Upper lobe of left lung (tissue), 6 donors: Measurements from ENCODE around the gene ANKIB1. TPM values are rescaled to one million over a fixed set of nuclear protein-coding genes. Genes with fewer than 3 reads are reported as not detected.
"Not testable (repeated sequence)": the region's sequence is repeated elsewhere in the genome, so short reads cannot be mapped to it uniquely, and the experiment has no call there.

Source experiments
- ATAC-seq, 2 donors: fragments of 200-7000 bp; cut with Tn5 transposase; one replicate each; pipeline ENCODE4 v1.9.1; 2022; ENCODE audit warnings: mild to moderate bottlenecking in 2 of 2, moderate library complexity in 2 of 2; ENCODE audit not compliant: low FRiP score in 2 of 2
- DNase-seq, 2 donors: peaks; one replicate each; pipeline ENCODE4 v3.0.0-alpha.2; 2019 to 2020
- H3K27ac ChIP-seq, 4 donors: fragments of 200-600 bp; sonication (generic); one replicate each; pipeline ENCODE4 v1.5.1; 2016 to 2019
- H3K27me3 ChIP-seq, 4 donors: fragments of 200-600 bp; sonication (generic); one replicate each; pipeline ENCODE4 v1.5.1; 2017 to 2019
- H3K36me3 ChIP-seq, 4 donors: fragments of 200-600 bp; sonication (generic); one replicate each; pipeline ENCODE4 v1.5.1; 2016 to 2019
- H3K4me1 ChIP-seq, 4 donors: fragments of 200-600 bp; sonication (generic); one replicate each; pipeline ENCODE4 v1.5.1; 2018 to 2019
- H3K4me3 ChIP-seq, 4 donors: fragments of 200-600 bp; sonication (generic); one replicate each; pipeline ENCODE4 v1.5.1; 2017 to 2019; ENCODE audit warnings: mild to moderate bottlenecking in 2 of 4, moderate library complexity in 1 of 4
- H3K9me3 ChIP-seq, 4 donors: fragments of 200-600 bp; sonication (generic); one replicate each; pipeline ENCODE4 v1.5.1; 2018 to 2019
- EP300 ChIP-seq, 4 donors: sonication (generic); formaldehyde crosslinking; IDR thresholded peaks; one replicate each; pipeline ENCODE4 v1.5.1; 2017; ENCODE audit warnings: antibody characterized with exemption in 4 of 4, control low read depth in 2 of 4
- POLR2A ChIP-seq, 4 donors: fragments of 450-650 bp; IDR thresholded peaks; one replicate each; pipeline ENCODE4 v1.5.1; 2016 to 2017; ENCODE audit warnings: antibody characterized with exemption in 4 of 4, mild to moderate bottlenecking in 2 of 4
- POLR2AphosphoS5 ChIP-seq, 2 donors: sonication (generic); formaldehyde crosslinking; IDR thresholded peaks; one replicate each; pipeline ENCODE4 v1.5.1; 2017; ENCODE audit warnings: antibody characterized with exemption in 2 of 2
- WGBS, 2 donors: methylation state at CpG; one replicate each; pipeline ENCODE4 v1.1.5; 2017 to 2018; 5-methylcytosine and 5-hydroxymethylcytosine counted together
- total RNA-seq, 6 donors: library from RNA; depleted of rRNA in 4 of 6; stranded (reverse); fragments of >200 nt in 4 of 6; gene quantifications; one replicate each; pipeline versions ENCODE4 v1.1.0 to v1.2.1, GENCODE V29; 2016 to 2021
- TF ChIP-seq, protein P1 (sequence below), 6 experiments: fragments of 450-650 bp in 4 of 6; fragments of 200-600 bp in 2 of 6; sonication (generic) in 2 of 6; IDR thresholded peaks; one replicate each; pipeline ENCODE4 v1.5.1; 2016 to 2019; ENCODE audit warnings: antibody characterized with exemption in 6 of 6
- donor health status: DM: no; HTN: no; CAD: no; lungs with moderate emphysema.
- donor health status: DM: no; HTN: yes; CAD: no; lungs with severe emphysema.

Gene ANKIB1
- total RNA-seq, 6 donors from 2014 or later = 22.8 to 47.1 (median 40.9) TPM

DNA sequence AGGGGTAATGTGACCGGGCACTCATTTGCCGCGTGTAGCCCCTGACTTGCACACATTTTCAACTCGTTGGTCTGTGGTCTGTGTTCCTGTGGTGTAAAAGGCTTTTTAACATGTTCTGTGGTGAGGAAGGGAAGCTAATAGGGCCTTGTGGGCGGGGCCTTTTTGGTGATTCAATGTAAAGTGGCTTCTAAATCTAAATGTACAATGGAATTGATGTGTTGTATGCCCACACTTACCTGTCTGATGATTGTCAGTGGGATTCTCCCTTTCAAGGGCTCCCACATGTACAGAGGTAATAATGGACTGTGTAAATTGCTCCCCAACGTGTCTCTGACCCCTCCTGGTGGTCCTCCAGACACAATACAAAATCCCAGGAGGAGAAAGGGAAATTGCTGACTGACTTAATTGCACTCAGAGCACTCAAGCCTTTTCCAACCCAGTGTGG lies 158.4 kb downstream of the ANKIB1 start:
- DNase-seq (no peak), ATAC-seq (no peak)
- Histone ChIP-seq H3K4me1 (no peaks in the 10 kb centered on the region), H3K27me3 (no peaks in the 10 kb centered on the region), H3K4me3 (no peak overlapping the region), H3K9me3 (no peaks in the 10 kb centered on the region), H3K36me3 (peaks cover 0 to 15% (median 2%) of the 10 kb centered on the region in 4 donors), H3K27ac (no peak overlapping the region)
- 67 to 68% methylated on average over 6 of the region's 6 CpGs for WGBS, 2 donors
- TF ChIP-seq EP300 (IDR thresholded peaks at IDR 0.05) (no peak), POLR2AphosphoS5 (IDR thresholded peaks at IDR 0.05) (no peak)

DNA sequence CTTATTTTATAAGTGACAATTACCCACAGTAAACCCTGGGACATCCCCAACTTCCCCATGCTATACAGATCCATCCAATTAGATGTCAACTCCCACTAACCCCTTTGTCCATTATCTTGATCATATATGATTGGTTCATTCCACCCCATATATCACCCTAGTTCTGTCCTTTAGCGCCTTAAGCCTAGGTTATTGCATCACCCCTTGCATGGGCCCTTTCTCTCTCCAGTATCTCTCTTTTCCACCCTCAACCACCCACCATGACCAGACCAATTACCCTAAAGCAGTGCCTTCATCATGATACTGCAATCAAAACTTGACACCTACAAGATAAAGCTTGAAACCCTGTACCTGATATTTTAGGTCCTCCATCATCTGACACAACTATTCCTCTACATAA lies 163.6 kb downstream of the ANKIB1 start:
- ATAC-seq = no peak
- no peaks in the 10 kb centered on the region for H3K4me1 ChIP-seq
- 92 to 95% methylated on average over 1 of the region's 1 CpG for WGBS, 2 donors

DNA sequence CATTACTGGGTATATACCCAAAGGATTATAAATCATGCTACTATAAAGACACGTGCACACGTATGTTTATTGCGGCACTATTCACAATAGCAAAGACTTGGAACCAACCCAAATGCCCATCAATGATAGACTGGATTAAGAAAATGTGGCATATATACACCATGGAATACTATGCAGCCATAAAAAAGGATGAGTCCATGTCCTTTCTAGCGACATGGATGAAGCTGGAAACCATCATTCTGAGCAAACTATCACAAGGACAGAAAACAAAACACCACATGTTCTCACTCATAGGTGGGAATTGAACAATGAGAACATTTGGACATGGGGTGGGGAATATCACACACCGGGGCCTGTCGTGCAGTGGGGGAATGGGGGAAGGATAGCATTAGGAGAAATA lies 164.4 kb downstream of the ANKIB1 start:
- H3K4me1 ChIP-seq, H3K9me3 ChIP-seq, ATAC-seq, H3K4me3 ChIP-seq, H3K27ac ChIP-seq, DNase-seq, H3K36me3 ChIP-seq, H3K27me3 ChIP-seq: not testable (repeated sequence)
- 92 to 99% methylated on average over 6 of the region's 6 CpGs for WGBS, 2 donors

More for the DNA sequence above, 163.6 kb downstream of the ANKIB1 start:
- H3K27me3 ChIP-seq = no peaks in the 10 kb centered on the region
- TF ChIP-seq, protein P1, sequence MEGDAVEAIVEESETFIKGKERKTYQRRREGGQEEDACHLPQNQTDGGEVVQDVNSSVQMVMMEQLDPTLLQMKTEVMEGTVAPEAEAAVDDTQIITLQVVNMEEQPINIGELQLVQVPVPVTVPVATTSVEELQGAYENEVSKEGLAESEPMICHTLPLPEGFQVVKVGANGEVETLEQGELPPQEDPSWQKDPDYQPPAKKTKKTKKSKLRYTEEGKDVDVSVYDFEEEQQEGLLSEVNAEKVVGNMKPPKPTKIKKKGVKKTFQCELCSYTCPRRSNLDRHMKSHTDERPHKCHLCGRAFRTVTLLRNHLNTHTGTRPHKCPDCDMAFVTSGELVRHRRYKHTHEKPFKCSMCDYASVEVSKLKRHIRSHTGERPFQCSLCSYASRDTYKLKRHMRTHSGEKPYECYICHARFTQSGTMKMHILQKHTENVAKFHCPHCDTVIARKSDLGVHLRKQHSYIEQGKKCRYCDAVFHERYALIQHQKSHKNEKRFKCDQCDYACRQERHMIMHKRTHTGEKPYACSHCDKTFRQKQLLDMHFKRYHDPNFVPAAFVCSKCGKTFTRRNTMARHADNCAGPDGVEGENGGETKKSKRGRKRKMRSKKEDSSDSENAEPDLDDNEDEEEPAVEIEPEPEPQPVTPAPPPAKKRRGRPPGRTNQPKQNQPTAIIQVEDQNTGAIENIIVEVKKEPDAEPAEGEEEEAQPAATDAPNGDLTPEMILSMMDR (IDR thresholded peaks at IDR 0.05) = no peak
- TF ChIP-seq EP300 (IDR thresholded peaks at IDR 0.05) (no peak), POLR2AphosphoS5 (IDR thresholded peaks at IDR 0.05) (no peak), POLR2A (IDR thresholded peaks at IDR 0.05) (no peak)
- H3K4me3 ChIP-seq = no peak overlapping the region
- no peaks in the 10 kb centered on the region for H3K36me3 ChIP-seq
- no peaks in the 10 kb centered on the region for H3K9me3 ChIP-seq
- no peak overlapping the region for H3K27ac ChIP-seq
- DNase-seq = no peak

DNA sequence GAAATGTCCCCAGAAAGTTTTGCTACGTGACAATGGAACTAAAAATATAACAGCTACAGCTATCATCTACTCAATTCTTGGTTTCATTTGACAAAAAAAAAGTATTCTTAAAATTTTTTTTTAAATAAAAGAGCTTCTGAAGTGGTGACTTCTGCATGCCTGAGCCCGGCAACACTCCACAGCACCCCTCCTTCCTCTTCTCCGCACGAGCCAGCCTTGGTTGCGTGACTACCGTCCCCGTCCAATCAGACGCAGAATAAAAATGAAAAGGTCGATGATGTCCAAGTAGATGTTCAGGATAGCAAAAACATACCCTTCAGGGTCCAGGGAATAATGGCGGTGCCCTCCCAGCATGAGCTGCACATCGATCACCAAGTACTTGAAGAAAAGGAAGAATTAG lies 167.0 kb downstream of the ANKIB1 start:
- Histone ChIP-seq H3K27ac (no peak overlapping the region), H3K27me3 (no peaks in the 10 kb centered on the region), H3K36me3 (no peaks in the 10 kb centered on the region), H3K9me3 (no peaks in the 10 kb centered on the region), H3K4me1 (no peaks in the 10 kb centered on the region), H3K4me3 (no peak overlapping the region)
- no peak for TF ChIP-seq EP300 (IDR thresholded peaks at IDR 0.05)
- no peak for TF ChIP-seq POLR2A (IDR thresholded peaks at IDR 0.05)
- TF ChIP-seq, protein P1 (IDR thresholded peaks at IDR 0.05) = no peak
- no peak for TF ChIP-seq POLR2AphosphoS5 (IDR thresholded peaks at IDR 0.05)
- no peak for ATAC-seq
- 54 to 61% methylated on average over 11 of the region's 11 CpGs for WGBS, 2 donors
- no peak for DNase-seq

DNA sequence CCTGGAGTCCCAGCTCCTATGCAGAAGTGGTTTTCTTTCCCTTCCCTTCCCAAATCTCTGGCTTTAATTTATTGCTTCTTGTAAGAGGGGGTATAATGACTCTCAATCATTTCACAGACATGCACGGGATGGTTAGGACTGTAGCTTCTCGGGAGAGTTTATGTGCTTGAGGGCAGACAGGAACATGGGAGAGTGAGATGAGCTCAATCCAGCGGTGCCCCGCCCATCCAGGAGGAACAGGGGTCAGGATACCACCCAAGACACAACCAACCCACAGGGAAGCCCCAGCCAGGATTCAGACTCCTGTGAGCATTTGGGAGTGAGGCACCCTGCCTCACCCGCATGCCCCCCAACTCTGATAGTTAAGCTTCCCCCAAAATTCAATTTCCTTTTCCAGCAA lies 167.8 kb downstream of the ANKIB1 start:
- no peak overlapping the region for H3K4me3 ChIP-seq
- TF ChIP-seq EP300 (IDR thresholded peaks at IDR 0.05) = no peak
- no peak for TF ChIP-seq POLR2A (IDR thresholded peaks at IDR 0.05)
- TF ChIP-seq POLR2AphosphoS5 (IDR thresholded peaks at IDR 0.05) = no peak
- TF ChIP-seq, protein P1 (IDR thresholded peaks at IDR 0.05) = no peak
- H3K27ac ChIP-seq = no peak overlapping the region
- WGBS, 2 donors = 70 to 73% methylated on average over 5 of the region's 5 CpGs
- ATAC-seq (no peak), DNase-seq (no peak)
- no peaks in the 10 kb centered on the region for H3K27me3 ChIP-seq
- H3K36me3 ChIP-seq = no peaks in the 10 kb centered on the region
- H3K4me1 ChIP-seq = no peaks in the 10 kb centered on the region
- H3K9me3 ChIP-seq = no peaks in the 10 kb centered on the region

DNA sequence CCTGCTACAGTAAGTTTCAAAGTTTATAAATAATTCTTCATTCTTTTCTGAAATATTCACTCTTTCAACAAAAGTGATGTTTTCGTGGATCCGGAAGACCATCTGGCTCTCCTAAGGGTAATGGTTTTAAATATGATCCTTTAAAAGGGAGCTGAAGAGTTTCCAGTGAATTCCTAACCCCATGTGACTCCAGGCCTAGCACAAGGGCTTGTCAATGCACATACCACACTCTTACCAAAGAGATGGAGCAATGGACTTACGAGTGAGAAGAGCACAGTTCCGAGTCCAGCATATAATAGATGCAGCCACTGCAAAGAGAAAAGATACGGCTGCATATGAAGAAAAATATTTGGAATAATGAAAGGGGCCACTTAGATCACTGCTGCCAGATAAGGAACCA lies 169.5 kb downstream of the ANKIB1 start:
- Histone ChIP-seq H3K9me3 (no peaks in the 10 kb centered on the region), H3K4me1 (no peaks in the 10 kb centered on the region), H3K27me3 (no peaks in the 10 kb centered on the region), H3K36me3 (no peaks in the 10 kb centered on the region), H3K27ac (no peak overlapping the region), H3K4me3 (no peak overlapping the region)
- WGBS, 2 donors = 73 to 76% methylated on average over 5 of the region's 5 CpGs
- ATAC-seq (peak in 1 of 2 donors; percentile 68), DNase-seq (no peak)
- TF ChIP-seq POLR2AphosphoS5 (IDR thresholded peaks at IDR 0.05) = no peak
- TF ChIP-seq POLR2A (IDR thresholded peaks at IDR 0.05) = no peak
- TF ChIP-seq, protein P1 (IDR thresholded peaks at IDR 0.05) = no peak
- no peak for TF ChIP-seq EP300 (IDR thresholded peaks at IDR 0.05)
